GM10847 (cell line): ENCODE measurements around the gene GPR78.

Experiments used
- POLR2A ChIP-seq: IDR thresholded peaks from 2 replicates; pipeline ENCODE4 v1.6.1; 2011; ENCODE audit not compliant: insufficient read length; ENCODE audit errors: extremely low read depth

GPR78 gene

GRCh38 chr4:8606966-8607365, 26.8 kb downstream of the GPR78 start:
- no peak for TF ChIP-seq POLR2A

- no peak for TF ChIP-seq POLR2A
Observed at GRCh38 chr4:8607603-8608481, 27.6 kb downstream of the GPR78 start.

GRCh38 chr4:8608714-8609391, 28.7 kb downstream of the GPR78 start:
- no peak for TF ChIP-seq POLR2A

GRCh38 chr4:8609406-8609805, 29.2 kb downstream of the GPR78 start:
- TF ChIP-seq POLR2A, result no peak

GRCh38 chr4:8609824-8610350, 29.7 kb downstream of the GPR78 start:
- TF ChIP-seq POLR2A, result no peak

GRCh38 chr4:8610858-8611616, 30.8 kb downstream of the GPR78 start:
- no peak for TF ChIP-seq POLR2A

- TF ChIP-seq POLR2A, result no peak
Observed at GRCh38 chr4:8612646-8613045, 32.5 kb downstream of the GPR78 start.

- TF ChIP-seq POLR2A, result no peak
Observed at GRCh38 chr4:8613421-8614364, 33.5 kb downstream of the GPR78 start.

GRCh38 chr4:8614365-8615193, 34.4 kb downstream of the GPR78 start:
- TF ChIP-seq POLR2A, result no peak

GRCh38 chr4:8615366-8615765, 35.2 kb downstream of the GPR78 start:
- no peak for TF ChIP-seq POLR2A

- no peak for TF ChIP-seq POLR2A
Observed at GRCh38 chr4:8615921-8616787, 36.0 kb downstream of the GPR78 start.

- no peak for TF ChIP-seq POLR2A
Observed at GRCh38 chr4:8616831-8617230, 36.6 kb downstream of the GPR78 start.
